ENCODE results near the gene TFF3.

DNA sequence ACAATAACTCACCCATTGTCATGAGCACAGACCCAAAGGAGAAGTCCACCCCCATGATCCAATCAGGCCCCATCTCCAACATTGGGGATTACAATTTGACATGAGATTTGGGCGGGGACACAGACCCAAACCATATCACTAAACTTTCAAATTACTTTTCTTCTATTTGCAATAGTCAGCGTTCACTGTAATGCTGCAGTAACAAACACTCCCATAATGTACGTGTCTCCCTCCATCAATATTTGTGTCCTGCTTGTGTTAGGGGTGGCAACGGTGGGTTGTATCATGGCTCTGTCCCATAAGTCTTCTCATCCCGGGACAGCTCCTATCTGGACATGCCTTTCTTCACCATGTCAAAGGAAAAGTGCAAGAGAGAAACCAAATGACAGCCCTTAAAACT, 26.2 kb downstream of the TFF3 start:
- no peak for TF ChIP-seq EP300 (IDR thresholded peaks at IDR 0.05)
- TF ChIP-seq POLR2AphosphoS5 (IDR thresholded peaks at IDR 0.05), result no peak
- TF ChIP-seq CTCF (IDR thresholded peaks at IDR 0.05), result no peak
- TF ChIP-seq POLR2A (IDR thresholded peaks at IDR 0.05), result no peak
